ENCODE data around the gene ADISSP.
A peak's percentile ranks its signal among the peaks of the same experiment; 100 is the strongest.

The ADISSP gene

GRCh38 chr20:3710703-3711483 is 56.7 kb downstream of the ADISSP start:
- DNase-seq, result peak; percentile 78

- no peak for DNase-seq
Measured at GRCh38 chr20:3710011-3710466, 57.5 kb downstream of the ADISSP start.

- DNase-seq, result no peak
Measured at GRCh38 chr20:3707508-3707899, 60.0 kb downstream of the ADISSP start.

DNA sequence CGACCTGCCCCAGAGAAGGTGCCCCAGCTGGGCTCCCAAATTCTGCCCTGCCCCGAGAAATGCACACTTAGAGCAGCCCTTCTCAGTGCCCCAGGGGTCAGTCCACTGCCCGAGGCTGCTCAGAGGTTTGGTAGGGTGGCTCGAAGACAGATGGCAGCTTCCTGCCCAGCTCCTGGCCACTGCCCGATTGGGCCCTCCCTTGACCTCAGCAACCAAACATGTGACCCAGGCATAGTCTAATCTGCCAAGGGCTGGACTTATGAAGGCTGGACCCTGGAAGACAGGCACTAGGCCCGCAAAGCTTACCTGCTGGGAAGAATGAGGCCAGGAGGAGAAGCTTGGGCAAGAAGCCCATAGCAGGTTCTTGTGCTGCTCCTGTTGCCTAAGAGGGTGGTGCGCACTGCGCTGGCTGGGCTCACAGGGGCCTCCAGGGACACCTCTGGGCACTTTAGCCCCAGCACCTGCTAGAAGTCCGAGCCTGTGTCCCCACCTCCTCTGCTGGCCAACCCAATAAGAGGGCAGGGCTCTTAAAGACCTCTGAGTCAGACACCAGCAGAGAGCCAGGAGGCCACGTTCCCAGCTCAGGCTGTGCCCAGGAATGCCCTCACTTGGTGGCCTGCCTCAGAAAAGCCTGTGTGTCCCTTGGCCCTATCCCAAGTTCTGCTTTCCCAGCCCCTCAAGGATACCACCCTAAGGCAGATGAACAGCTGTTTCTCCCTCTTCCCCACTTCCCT is 60.6 kb downstream of the ADISSP start:
- no peak for DNase-seq

DNA sequence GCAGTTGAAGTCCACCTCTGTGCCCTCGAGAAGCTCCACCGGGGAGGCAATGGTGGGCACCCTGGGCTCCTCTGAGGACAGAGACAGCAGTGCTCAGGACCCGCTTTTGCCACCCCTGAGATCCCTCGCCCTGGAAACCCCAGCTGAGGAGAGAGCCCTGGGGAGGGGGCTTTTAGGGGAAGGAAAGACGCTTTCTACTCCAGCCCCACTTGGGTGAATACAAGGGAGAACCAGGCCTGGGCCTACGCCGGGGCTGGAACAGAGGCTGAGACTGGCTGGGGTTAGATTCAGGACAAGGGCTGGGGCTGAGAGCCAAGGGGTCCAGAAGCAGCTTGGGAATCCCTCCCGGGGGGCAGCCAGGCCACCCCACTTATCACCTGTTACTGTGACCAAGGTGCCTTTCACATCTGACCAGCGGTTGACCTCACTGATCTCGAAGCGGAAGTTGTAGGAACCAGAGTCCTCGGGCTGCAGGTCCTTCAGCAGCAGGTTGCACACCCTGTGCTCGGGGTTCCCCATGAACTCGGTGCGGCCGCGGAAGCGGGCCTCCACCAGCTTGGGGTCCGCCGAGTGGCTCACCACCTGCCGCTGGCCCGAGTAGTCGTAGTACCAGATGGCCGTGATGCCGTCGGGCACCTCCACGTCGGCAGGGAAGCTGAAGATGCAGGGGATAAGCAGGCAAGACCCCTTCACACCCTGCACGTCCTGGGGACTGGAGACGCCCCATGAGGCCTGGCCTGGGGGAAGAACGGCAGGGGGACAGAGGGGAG is 61.4 kb downstream of the ADISSP start:
- no peak for DNase-seq

DNA sequence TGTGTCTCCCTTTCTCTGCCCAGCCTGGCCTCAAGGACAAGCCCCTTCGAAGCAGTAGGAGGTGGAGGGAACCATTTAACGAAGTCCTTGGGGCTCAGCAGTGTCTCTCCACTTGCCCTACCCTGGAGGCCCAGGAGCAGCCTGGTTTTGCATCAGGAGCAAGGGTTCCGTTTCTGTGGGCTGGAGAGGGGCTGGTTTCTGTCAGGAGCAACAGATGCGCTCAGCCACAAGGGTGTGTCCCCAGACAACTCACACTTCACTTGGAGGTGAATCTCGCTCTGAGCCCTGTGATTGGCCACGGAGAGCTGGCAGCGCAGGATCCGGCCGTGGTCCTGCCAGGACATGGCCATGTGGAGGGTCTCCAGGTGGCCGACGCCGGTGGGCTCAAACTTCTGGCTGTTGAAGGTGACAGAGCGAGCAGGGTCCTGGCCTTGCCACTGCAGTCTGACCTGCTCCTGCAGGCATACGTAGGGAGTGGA is 62.0 kb downstream of the ADISSP start:
- DNase-seq, result no peak

DNA sequence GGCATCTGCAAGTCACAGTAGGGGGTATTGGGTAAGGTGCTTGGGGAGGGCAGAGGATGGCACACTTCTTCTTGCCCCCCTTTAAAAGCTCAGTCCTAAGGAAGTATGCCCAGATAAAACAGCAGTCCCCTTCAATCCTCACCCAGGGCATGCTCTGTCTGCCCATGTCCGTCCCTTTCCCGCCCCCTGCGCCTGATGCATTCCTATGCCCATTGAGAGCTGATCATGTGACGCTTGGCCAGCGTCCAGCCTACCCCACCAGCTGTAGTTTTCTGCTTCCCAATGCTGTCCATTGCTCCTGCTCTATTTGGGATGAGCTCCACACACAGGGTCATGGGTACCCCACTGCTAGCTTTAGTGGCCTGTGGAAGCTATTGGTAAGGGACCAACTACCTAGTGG is 63.5 kb downstream of the ADISSP start:
- DNase-seq, result no peak
